ENCODE results near the gene HMGCR. TPM values are rescaled to one million over a fixed set of nuclear protein-coding genes. Genes with fewer than 3 reads are reported as not detected.

Gene HMGCR
- total RNA-seq, 1 experiment from 2014 or later = 25.5 TPM

DNA sequence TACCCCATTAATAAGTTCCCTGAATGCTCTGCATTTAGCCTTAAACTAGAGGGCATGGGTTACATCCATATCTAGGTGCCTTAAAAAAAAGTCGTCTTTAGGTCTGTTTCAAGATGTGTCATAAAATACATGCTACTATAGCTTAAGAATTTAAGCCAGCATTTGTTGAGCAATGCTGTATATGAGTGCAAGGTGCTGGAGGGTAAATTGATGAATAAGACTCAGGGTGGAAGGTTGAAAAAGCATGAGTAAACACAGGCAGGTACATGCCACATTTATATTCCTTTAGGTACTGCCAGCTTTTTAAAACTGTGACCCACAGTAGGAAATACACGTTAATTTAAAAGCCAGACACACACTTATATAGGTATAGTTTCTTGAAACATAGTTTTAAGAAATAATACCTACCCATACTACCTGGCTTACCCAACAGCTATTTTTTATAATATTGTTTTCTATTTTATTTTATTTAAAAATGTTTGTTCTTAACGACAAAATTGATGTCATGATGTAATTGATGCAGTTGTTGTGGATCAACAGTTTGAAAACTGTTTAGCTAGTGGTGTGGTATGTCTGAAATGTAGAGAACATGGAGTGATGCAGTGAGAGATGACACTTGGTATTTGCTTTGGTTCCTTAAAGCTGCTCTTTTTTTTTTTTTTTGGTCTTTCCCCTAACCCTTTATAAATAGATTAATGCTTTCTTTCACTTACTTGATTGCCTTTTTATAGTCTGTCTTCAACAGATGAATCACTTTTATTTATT is 3.9 kb downstream of the HMGCR start:
- no peak for DNase-seq (ENCODE audit: extremely low read depth, low read depth)

DNA sequence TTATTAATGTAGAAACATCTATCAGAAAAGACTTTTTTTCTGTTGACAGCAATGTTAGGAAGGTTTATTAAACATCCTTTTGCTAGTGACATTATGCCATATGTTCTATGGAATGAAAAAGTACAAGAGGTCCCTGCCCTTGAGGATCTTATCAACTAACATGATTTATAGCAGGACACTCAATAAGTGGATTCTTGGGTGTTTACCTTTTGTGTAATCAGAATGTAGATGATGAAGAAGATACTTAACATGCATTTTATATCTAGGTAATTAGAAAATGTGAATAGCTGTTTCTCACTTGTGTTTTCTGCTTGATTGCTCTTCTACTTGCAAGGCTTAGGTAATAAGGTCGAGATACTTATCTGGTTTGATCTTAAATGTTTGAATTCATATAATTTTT is 4.9 kb downstream of the HMGCR start:
- DNase-seq (ENCODE audit: extremely low read depth, low read depth) = no peak

DNA sequence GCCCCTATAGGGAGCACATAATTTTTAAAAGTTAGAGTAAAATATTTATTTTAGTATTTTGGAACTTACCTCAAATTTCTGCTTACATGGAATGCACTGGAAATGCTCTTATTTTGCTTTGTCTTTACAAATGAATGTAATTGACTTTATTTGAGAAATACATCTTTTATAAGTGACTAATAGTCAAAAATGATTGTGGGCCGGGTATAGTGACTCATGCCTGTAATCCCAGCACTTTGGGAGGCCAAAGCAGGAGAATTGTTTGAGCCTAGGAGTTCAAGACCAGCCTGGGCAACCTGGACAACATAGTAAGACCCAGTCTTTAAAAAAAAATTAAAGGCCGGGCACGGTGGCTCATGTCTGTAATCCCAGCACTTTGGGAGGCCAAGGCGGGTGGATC is 5.8 kb downstream of the HMGCR start:
- no peak for DNase-seq (ENCODE audit: extremely low read depth, low read depth)

DNA sequence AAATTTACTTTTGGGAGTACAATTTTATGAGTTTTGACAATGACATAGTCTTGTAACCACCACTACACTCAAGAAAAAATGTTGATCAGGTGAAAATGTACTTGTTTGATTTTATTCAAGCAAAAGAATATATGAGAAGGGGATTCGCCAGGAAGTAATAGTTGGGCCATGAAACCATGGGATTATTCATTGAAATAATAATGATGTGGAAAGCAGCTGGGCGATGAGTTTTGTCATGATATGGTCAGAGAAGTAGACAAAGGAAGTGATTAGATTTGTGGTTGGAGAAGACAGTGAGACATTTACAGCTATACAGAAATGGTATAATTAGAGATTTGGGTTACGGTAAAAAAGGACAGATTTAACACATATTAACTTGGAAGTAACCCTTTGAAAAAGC is 11.2 kb downstream of the HMGCR start:
- DNase-seq (ENCODE audit: extremely low read depth, low read depth) = no peak

DNA sequence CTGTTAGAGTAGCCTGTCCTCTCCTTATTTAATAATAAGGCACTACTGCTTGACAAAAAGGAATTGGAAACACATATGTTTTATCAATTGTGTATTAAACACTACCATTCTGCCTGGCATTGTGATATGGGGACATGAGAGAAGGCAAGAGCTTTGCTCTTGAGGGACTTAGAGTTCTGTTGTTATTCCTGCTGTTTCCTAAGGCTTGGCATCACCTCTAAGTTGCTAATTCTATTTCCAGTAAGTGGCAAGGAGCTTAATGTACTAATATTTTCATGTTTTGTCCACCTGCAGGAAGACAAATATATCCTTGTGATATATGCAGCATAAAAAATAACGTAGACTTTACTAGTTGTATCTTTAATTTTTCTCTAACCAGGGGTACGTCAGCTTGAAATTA is 12.6 kb downstream of the HMGCR start:
- no peak for DNase-seq (ENCODE audit: extremely low read depth, low read depth)

DNA sequence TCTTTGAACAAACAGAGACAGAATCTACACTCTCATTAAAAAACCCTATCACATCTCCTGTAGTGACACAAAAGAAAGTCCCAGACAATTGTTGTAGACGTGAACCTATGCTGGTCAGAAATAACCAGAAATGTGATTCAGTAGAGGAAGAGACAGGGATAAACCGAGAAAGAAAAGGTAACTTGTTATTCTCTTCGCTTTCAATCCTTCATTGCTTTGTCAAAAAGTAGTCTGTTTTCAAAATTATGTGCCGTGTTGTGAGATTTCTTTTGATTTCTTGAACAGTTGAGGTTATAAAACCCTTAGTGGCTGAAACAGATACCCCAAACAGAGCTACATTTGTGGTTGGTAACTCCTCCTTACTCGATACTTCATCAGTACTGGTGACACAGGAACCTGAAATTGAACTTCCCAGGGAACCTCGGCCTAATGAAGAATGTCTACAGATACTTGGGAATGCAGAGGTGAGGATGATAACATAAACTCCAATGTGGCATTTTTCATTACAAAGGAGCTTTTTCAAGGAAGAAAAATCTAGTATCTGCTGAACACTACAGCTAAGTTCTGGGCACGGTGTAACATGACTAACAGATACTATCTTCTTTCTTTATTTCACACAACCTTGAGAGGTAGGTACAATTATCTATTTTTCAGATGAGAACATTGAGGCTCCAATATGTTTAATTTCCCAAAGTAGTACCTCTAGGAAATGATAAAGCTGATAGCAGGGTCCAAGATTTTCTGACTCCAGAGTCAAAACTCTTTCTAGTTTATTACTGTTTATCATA is 14.3 kb downstream of the HMGCR start:
- no peak for DNase-seq (ENCODE audit: extremely low read depth, low read depth)

DNA sequence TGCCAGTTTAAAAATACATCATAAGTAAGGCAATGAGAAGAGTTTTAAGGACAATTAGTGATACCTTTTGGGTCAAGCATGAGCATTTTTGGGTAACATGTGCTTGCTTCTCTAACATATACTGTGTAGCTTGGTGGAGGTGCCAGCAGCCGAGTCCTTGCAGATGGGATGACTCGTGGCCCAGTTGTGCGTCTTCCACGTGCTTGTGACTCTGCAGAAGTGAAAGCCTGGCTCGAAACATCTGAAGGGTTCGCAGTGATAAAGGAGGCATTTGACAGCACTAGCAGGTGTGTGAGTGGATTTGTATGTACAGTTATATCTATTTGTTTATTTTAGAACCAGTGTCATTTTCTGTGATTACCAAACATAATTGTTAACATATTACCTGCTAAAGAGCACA is 18.2 kb downstream of the HMGCR start:
- DNase-seq (ENCODE audit: extremely low read depth, low read depth) = no peak

DNA sequence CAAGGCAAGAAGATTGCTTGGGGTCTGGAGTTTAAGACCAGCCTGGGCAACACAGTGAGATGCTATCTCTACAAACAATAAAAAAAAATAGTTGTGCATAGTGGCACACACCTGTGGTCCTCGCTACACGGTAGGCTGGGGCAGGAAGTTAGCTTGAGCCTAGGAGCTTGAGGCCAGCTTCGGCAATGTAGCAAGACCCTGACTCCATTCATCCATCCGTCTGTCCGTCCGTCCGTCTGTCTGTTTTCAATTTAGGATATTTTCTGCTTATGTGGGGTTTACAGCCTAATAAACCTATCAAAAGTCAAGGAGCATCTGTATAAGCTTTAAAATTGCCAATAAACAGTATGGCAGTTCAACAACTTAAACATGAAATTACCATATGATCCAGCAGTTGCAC is 19.7 kb downstream of the HMGCR start:
- no peak for DNase-seq (ENCODE audit: extremely low read depth, low read depth)

DNA sequence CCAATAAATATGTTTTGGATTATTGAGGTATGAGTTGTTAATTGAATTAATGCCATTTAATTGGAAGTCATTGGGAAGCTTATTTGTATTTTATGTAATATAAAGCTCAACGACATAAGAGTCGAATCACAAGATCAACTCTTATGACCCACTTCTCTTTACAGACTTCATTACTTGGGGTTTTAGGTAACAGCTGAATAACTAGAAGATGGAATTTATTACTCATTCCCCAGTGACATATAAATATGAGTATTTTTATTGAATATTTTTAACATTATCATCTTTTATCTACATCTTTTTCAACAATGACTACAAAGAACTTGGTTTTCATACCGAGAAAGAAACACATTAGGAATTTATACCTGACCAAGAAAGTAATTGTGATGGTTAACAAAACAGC is 21.1 kb downstream of the HMGCR start:
- DNase-seq (ENCODE audit: extremely low read depth, low read depth) = no peak

DNA sequence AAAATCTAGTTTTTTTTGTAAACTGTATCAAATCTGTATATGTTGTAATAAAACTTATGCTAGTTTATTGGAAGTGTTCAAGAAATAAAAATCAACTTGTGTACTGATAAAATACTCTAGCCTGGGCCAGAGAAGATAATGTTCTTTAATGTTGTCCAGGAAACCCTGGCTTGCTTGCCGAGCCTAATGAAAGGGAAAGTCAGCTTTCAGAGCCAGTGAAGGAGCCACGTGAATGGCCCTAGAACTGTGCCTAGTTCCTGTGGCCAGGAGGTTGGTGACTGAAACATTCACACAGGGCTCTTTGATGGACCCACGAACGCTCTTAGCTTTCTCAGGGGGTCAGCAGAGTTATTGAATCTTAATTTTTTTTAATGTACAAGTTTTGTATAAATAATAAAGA is 24.3 kb downstream of the HMGCR start:
- DNase-seq (ENCODE audit: extremely low read depth, low read depth) = no peak

DNA sequence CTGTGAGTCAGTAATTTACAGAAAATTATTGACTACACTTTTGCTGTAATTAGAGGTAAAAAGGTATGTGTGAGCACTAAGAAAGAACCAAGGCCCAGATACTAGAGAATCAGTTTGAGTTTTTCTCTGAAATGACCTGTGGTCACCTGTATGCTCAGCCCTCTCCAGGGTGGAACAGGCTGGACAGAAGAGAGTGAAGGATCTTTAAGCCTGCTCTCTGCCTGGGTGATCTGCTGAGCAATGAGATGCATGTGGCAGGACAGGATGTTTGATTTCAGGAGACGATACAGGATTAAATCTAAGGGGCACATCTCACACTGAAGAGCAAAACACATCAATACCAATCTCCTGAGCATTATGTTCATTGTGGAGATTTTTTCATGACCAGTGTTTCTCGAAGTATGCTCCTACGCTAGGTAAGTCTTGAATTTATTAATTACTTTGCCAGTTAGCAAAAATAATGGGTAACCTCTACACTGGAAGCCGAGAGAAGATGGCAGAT is 25.5 kb downstream of the HMGCR start:
- no peak for DNase-seq (ENCODE audit: extremely low read depth, low read depth)

DNA sequence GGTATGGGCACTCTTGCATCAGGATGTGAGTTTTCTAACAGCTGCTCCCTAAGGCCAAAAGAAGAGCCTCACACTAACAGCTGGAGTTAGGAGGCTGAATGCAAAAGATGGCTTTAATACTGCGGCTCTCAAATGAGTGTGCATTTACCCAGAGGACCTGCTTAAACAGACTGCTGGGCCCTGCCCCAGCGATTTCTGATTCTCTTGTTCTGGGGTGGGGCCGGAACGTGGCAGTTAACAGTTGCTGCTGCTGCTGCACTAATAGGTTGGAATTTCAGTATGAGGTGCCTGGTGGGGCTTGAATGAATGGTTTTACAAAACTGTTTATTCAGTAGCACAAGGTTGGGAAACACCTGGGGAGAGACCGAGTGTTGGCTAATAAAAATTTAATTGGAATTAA is 26.1 kb downstream of the HMGCR start:
- no peak for DNase-seq (ENCODE audit: extremely low read depth, low read depth)

DNA sequence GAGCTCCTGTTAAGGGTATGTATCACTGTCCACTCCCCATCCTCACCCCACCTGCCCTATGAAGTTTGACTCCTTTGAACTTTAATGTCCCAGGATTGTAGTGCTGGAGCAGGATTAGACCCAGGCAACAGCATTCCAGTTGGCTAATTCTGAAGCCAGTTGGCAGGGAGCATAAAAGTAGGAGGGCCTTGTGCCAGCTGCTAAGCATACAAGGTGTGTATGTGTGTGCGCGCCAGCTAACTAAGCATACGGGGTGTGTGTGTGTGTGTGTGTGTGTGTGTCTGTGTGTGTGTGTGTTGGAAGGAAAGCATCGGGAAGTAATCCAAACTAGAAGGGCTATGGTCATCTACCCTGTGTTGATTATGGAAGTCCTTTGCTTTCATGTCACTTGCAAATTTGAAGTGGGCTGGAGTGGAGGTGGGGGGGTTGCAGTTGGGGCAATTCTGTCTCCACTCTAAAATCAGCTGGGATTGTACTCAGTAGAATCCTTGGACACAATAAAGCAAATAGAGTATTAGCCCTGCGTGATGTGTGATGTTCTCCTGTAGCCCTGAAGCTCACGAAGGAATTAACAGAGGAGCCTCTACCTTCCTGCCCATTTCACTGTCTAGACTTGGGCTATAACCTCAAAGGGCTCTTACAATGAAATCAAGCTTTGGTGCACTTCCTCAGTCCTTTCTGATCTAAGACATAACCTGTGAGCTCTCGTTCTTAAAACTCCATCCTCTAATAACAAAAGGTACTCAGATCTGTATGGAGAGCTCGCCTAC is 26.9 kb downstream of the HMGCR start:
- DNase-seq (ENCODE audit: extremely low read depth, low read depth) = no peak

DNA sequence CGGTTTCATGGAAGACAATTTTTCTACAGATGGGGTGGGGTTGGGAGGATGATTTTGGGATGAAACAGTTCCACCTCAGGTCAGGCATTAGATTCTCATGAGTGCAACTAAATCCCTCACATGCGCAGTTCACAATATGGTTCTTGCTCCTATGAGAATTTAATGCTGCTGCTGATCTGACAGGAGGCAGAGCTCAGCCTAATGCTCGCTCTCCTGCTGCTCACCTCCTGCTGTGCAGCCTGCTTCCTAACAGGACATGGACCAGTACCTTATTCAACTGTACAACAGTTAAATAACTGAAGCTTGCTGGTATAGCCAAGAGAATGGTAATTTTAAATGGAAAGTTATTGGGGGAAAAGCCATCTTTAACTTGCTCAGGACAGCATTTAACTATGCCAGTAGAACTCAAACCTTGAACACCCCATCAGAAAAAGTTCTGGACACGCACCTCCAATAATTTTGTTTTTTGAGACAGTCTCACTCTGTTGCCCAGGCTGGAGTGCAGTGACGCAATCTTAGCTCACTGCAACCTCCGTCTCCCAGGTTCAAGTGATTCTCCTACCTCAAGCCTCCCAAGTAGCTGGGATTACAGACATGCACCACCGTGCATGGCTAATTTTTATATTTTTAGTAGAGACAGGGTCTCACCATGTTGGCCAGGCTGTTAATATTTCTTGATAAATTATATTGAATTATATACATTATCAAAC is 27.7 kb downstream of the HMGCR start:
- no peak for DNase-seq (ENCODE audit: extremely low read depth, low read depth)

DNA sequence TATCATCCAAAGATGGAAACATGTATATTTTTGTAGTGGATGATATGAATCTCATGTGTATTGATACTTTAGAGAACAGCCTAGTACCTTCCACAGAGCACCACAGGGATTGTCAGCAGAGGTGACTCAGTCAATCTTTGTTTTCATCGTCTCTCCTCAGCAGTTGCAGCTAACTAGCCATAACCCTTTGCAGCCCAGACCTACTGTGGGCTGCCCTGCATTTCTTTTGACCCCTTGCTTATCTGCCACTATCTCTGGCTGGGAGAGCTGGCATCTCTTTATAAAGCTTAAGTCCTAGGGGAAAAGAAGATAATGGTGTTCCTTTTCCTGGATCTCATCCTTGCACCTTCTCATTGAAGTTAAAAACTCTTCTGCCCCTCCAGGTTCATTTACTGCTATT is 28.7 kb downstream of the HMGCR start:
- no peak for DNase-seq (ENCODE audit: extremely low read depth, low read depth)

DNA sequence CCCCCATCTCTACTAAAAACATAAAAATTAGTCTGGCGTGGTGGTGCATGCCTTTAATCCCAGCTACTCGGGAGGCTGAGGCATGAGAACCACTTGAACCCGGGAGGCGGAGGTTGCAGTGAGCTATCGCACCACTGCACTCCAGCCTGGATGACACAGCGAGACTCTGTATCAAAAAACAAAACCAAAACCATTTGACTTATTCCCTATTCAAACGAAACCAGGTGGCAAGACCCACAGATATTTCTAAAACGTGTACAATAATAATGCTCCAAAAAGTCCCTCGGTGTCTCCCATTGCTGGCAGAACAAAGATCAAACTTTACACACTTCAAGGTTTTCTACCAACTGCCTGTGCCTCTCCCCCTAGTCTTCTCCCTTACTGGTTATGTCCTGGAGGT is 29.8 kb downstream of the HMGCR start:
- DNase-seq (ENCODE audit: extremely low read depth, low read depth) = no peak

DNA sequence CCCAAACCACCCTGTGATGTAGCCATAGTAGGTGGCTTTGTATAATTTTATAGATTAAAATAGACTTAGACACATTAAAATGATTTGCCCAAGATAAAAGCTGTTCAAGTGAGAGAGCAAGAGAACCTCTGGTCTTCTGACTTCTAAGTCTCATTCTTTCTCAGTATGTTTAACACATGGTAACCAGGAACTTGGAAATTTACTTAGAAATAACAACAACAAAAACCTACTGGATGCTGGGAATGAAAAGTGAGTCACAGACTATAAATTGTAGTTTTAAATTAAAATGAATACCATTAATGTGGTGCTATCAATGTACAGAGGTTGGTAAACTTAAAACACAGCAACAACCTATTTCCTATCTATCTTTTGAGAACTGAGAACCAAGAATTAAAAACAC is 30.4 kb downstream of the HMGCR start:
- no peak for DNase-seq (ENCODE audit: extremely low read depth, low read depth)

DNA sequence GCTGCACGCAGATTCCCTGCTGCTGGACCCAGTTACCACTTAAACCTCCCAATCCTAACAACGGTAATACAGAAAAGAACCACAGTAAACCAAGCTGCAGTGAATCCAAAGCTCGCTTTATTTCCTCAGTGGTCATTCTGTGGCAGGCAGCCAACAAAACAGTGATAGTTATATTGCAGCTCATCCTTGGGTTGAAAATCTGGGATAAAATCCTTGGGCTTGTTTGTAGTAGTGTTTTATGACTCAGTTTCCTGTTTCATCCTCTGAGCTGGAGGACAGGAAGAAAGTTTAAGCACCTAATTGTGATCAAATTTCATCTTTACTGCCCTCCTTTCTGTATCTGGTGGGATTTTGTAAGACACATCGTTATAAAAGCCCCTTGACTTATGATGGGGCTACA is 31.4 kb downstream of the HMGCR start:
- DNase-seq (ENCODE audit: extremely low read depth, low read depth) = no peak

DNA sequence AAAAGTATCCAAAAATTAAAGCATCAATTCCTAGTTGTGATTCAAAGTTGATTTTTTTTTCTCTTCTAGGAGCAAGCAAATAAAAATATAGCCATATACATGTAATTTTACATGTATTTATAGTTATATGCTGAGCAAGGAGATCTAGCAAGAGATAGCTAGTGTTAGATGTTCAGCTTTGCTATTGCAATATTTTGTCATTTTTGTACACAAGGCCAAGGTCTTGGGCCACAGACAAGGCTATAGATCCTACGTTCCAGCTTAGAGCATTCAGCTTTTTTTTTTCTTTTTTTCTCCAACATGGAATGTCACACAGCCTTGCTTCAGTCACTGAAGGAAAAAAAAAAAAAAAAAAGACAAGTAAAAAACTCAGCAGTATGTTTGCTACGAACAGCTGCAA is 36.8 kb downstream of the HMGCR start:
- no peak for DNase-seq (ENCODE audit: extremely low read depth, low read depth)

DNA sequence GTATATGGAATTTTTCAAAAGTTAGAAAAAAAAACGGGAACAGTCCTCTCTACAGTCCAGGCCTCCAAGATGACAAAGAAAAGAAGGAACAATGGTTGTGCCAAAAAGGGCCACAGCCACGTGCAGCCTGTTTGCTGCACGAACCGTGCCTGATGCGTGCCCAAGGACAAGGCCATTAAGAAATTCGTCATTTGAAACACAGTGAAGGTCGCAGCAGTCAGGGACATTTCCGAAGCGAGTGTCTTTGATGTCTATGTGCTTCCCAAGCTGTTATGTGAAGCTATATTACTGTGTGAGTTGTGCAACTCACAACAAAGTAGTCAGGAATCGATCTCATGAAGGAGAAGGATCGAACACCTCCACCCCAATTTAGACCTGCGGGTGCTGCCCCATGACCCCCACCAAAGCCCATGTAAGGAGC is 37.4 kb downstream of the HMGCR start:
- DNase-seq (ENCODE audit: extremely low read depth, low read depth) = no peak

DNA sequence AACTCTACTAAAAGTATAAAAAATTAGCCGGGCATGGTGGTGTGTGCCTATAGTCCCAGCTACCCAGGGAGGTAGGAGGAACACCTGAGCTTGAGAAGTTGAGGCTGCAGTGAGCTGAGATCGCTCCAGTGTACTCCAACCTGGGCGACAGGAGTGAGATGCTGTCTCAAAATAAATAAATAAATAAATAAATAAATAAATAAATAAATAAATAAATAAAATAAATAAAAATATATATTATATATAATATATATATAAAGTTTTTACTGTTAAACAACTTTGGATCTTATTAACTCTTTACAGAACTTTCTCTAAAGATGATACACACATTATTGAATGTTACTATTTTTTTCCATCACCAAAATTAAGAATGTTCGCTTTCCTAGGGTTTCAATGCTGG is 38.4 kb downstream of the HMGCR start:
- no peak for DNase-seq (ENCODE audit: extremely low read depth, low read depth)
